Skeletal muscle tissue (tissue), 4 donors: Measurements from ENCODE around the gene APBA3. TPM values are rescaled to one million over a fixed set of nuclear protein-coding genes. Genes with fewer than 3 reads are reported as not detected.

Experiments
- H3K27ac ChIP-seq: one replicate; pipeline ENCODE4 v1.7.0; 2013; ENCODE audit warnings: mild to moderate bottlenecking, low read depth, low read length, inconsistent platforms
- H3K27me3 ChIP-seq, 3 donors: one replicate each; pipeline ENCODE4 v1.7.0; 2013; ENCODE audit warnings: low read length in 3 of 3; ENCODE audit not compliant: control insufficient read depth in 3 of 3, insufficient read depth in 3 of 3
- H3K36me3 ChIP-seq, 3 donors: one replicate each; pipeline ENCODE4 v1.7.0; 2013; ENCODE audit warnings: low read length in 3 of 3; ENCODE audit not compliant: control insufficient read depth in 3 of 3, insufficient read depth in 3 of 3
- H3K4me1 ChIP-seq, 3 donors: one replicate each; pipeline ENCODE4 v1.7.0; 2013; ENCODE audit warnings: low read length in 3 of 3, mild to moderate bottlenecking in 3 of 3; ENCODE audit not compliant: control insufficient read depth in 3 of 3, insufficient read depth in 3 of 3
- H3K4me3 ChIP-seq, 3 donors: one replicate each; pipeline ENCODE4 v1.7.0; 2013; ENCODE audit warnings: low read length in 3 of 3
- H3K9ac ChIP-seq, 3 donors: one replicate each; pipeline ENCODE4 v1.7.0; 2013; ENCODE audit warnings: low read length in 3 of 3, mild to moderate bottlenecking in 3 of 3, moderate library complexity in 2 of 3, low read depth in 1 of 3
- H3K9me3 ChIP-seq, 3 donors: one replicate each; pipeline ENCODE4 v1.7.0; 2013; ENCODE audit warnings: low read length in 3 of 3; ENCODE audit not compliant: control insufficient read depth in 3 of 3
- total RNA-seq: library from RNA; depleted of rRNA; stranded (reverse); fragments of >200 nt; gene quantifications from one replicate; pipeline ENCODE4 v1.2.3, GENCODE V29; 2014
- donor health status: Osteomylitis.

Gene APBA3
- total RNA-seq, 1 donor from 2014 or later, result 9.4 TPM

- H3K27me3 ChIP-seq, result peaks cover 33 to 61% (median 46%) of the 10 kb centered on the region in 3 donors
- peaks cover 0 to 5% (median 4%) of the 10 kb centered on the region in 3 donors for H3K9me3 ChIP-seq
- no peak overlapping the region for H3K4me3 ChIP-seq
- no peak overlapping the region for H3K27ac ChIP-seq
- peaks cover 0 to 8% (median 2%) of the 10 kb centered on the region in 3 donors for H3K4me1 ChIP-seq
- H3K9ac ChIP-seq, result no peak overlapping the region
- no peaks in the 10 kb centered on the region for H3K36me3 ChIP-seq
Observed at GRCh38 chr19:3803114-3803888, 41.8 kb upstream of the APBA3 start.

- peaks cover 29 to 46% (median 46%) of the 10 kb centered on the region in 3 donors for H3K27me3 ChIP-seq
- H3K4me1 ChIP-seq, result peaks cover 0 to 8% (median 2%) of the 10 kb centered on the region in 3 donors
- no peaks in the 10 kb centered on the region for H3K36me3 ChIP-seq
- no peak overlapping the region for H3K4me3 ChIP-seq
- H3K27ac ChIP-seq, result no peak overlapping the region
- no peak overlapping the region for H3K9ac ChIP-seq
- H3K9me3 ChIP-seq, result peaks cover 3 to 4% (median 3%) of the 10 kb centered on the region in 3 donors
Observed at GRCh38 chr19:3801412-3802096, 40.1 kb upstream of the APBA3 start.

GRCh38 chr19:3800996-3801395 lies 39.5 kb upstream of the APBA3 start:
- peaks cover 29 to 46% (median 46%) of the 10 kb centered on the region in 3 donors for H3K27me3 ChIP-seq
- peaks cover 3 to 5% (median 3%) of the 10 kb centered on the region in 3 donors for H3K9me3 ChIP-seq
- H3K9ac ChIP-seq, result no peak overlapping the region
- H3K27ac ChIP-seq, result no peak overlapping the region
- H3K4me1 ChIP-seq, result peaks cover 0 to 8% (median 2%) of the 10 kb centered on the region in 3 donors
- H3K36me3 ChIP-seq, result no peaks in the 10 kb centered on the region
- no peak overlapping the region for H3K4me3 ChIP-seq

GRCh38 chr19:3798137-3798536 lies 36.6 kb upstream of the APBA3 start:
- no peak overlapping the region for H3K4me3 ChIP-seq
- H3K36me3 ChIP-seq, result no peaks in the 10 kb centered on the region
- H3K27ac ChIP-seq, result no peak overlapping the region
- peaks cover 0 to 8% (median 2%) of the 10 kb centered on the region in 3 donors for H3K4me1 ChIP-seq
- H3K9ac ChIP-seq, result no peak overlapping the region
- H3K9me3 ChIP-seq, result peaks cover 3 to 5% (median 3%) of the 10 kb centered on the region in 3 donors
- peaks cover 21 to 33% (median 27%) of the 10 kb centered on the region in 3 donors for H3K27me3 ChIP-seq

- Histone ChIP-seq H3K4me1 (peaks cover 0 to 3% (median 1%) of the 10 kb centered on the region in 3 donors), H3K27me3 (peaks cover 12 to 18% (median 14%) of the 10 kb centered on the region in 3 donors), H3K9me3 (peaks cover 3 to 5% (median 3%) of the 10 kb centered on the region in 3 donors), H3K4me3 (no peak overlapping the region), H3K9ac (no peak overlapping the region), H3K36me3 (no peaks in the 10 kb centered on the region), H3K27ac (no peak overlapping the region)
Observed at GRCh38 chr19:3796358-3796757, 34.9 kb upstream of the APBA3 start.

GRCh38 chr19:3793799-3794198 lies 32.3 kb upstream of the APBA3 start:
- H3K27me3 ChIP-seq, result peaks cover 8 to 12% (median 8%) of the 10 kb centered on the region in 3 donors
- H3K36me3 ChIP-seq, result no peaks in the 10 kb centered on the region
- H3K27ac ChIP-seq, result no peak overlapping the region
- H3K9ac ChIP-seq, result no peak overlapping the region
- H3K4me1 ChIP-seq, result no peaks in the 10 kb centered on the region
- H3K4me3 ChIP-seq, result no peak overlapping the region
- H3K9me3 ChIP-seq, result peaks cover 3 to 5% (median 3%) of the 10 kb centered on the region in 3 donors

- Histone ChIP-seq H3K4me3 (no peak overlapping the region), H3K4me1 (no peaks in the 10 kb centered on the region), H3K27ac (no peak overlapping the region), H3K36me3 (no peaks in the 10 kb centered on the region), H3K9ac (no peak overlapping the region), H3K27me3 (peaks cover 8 to 12% (median 8%) of the 10 kb centered on the region in 3 donors), H3K9me3 (peaks cover 3 to 5% (median 3%) of the 10 kb centered on the region in 3 donors)
Observed at GRCh38 chr19:3792114-3792513, 30.6 kb upstream of the APBA3 start.

- no peak overlapping the region for H3K9ac ChIP-seq
- no peaks in the 10 kb centered on the region for H3K9me3 ChIP-seq
- H3K36me3 ChIP-seq, result no peaks in the 10 kb centered on the region
- no peak overlapping the region for H3K4me3 ChIP-seq
- peaks cover 8 to 12% (median 8%) of the 10 kb centered on the region in 3 donors for H3K27me3 ChIP-seq
- H3K27ac ChIP-seq, result no peak overlapping the region
- H3K4me1 ChIP-seq, result no peaks in the 10 kb centered on the region
Observed at GRCh38 chr19:3790941-3791340, 29.4 kb upstream of the APBA3 start.

- no peaks in the 10 kb centered on the region for H3K9me3 ChIP-seq
- no peaks in the 10 kb centered on the region for H3K36me3 ChIP-seq
- no peak overlapping the region for H3K4me3 ChIP-seq
- H3K4me1 ChIP-seq, result no peaks in the 10 kb centered on the region
- peaks cover 12 to 15% (median 13%) of the 10 kb centered on the region in 3 donors for H3K27me3 ChIP-seq
- no peak overlapping the region for H3K27ac ChIP-seq
- H3K9ac ChIP-seq, result no peak overlapping the region
Observed at GRCh38 chr19:3790209-3790734, 28.8 kb upstream of the APBA3 start.
